ENCODE data around the gene GAGE12F. TPM values are rescaled to one million over a fixed set of nuclear protein-coding genes. Genes with fewer than 3 reads are reported as not detected.
"Not testable (repeated sequence)": the region's sequence is repeated elsewhere in the genome, so short reads cannot be mapped to it uniquely, and the experiment has no call there.

GAGE12F gene
- not detected in 2 replicates for total RNA-seq

- not testable (repeated sequence) for DNase-seq (ENCODE audit: low read depth in 2 of 2)
These were observed at the start of gene GAGE12F for GRCh38 chrX:49560542-49560941. Gene GAGE12F, plus strand, starts transcription at chrX:49560842. Its CDS starts 1,155 bp downstream, at chrX:49561997.

- not testable (repeated sequence) for DNase-seq (ENCODE audit: low read depth in 2 of 2)
These were observed 28.8 kb upstream of the GAGE12F start, which contains the start of gene GAGE12C for GRCh38 chrX:49531877-49532276. Gene GAGE12C, plus strand, starts transcription at chrX:49532177. Its CDS starts 1,155 bp downstream, at chrX:49533332.

GRCh38 chrX:49541433-49541832, 19.2 kb upstream of the GAGE12F start, which contains the start of gene GAGE12D:
Gene GAGE12D, plus strand, starts transcription at chrX:49541733. Its CDS starts 1,155 bp downstream, at chrX:49542888.
- DNase-seq (ENCODE audit: low read depth in 2 of 2): not testable (repeated sequence)

GRCh38 chrX:49550989-49551388, 9.7 kb upstream of the GAGE12F start, which contains the start of gene GAGE12E:
Gene GAGE12E, plus strand, starts transcription at chrX:49551289. Its CDS starts 1,155 bp downstream, at chrX:49552444.
- DNase-seq (ENCODE audit: low read depth in 2 of 2): not testable (repeated sequence)

- DNase-seq (ENCODE audit: low read depth in 2 of 2): not testable (repeated sequence)
These were observed 8.1 kb downstream of the GAGE12F start for GRCh38 chrX:49568728-49569127.

- DNase-seq (ENCODE audit: low read depth in 2 of 2): not testable (repeated sequence)
These were observed 8.5 kb downstream of the GAGE12F start for GRCh38 chrX:49569152-49569551.

GRCh38 chrX:49570100-49570499, 9.5 kb downstream of the GAGE12F start, which contains the start of gene GAGE12G:
Gene GAGE12G, plus strand, starts transcription at chrX:49570400. Its CDS starts 1,155 bp downstream, at chrX:49571555.
- not testable (repeated sequence) for DNase-seq (ENCODE audit: low read depth in 2 of 2)

GRCh38 chrX:49579649-49580048, 19.0 kb downstream of the GAGE12F start, which contains the start of gene GAGE12H:
Gene GAGE12H, plus strand, starts transcription at chrX:49579949. Its CDS starts 1,155 bp downstream, at chrX:49581104.
- DNase-seq (ENCODE audit: low read depth in 2 of 2): not testable (repeated sequence)

GRCh38 chrX:49589196-49589595, 28.6 kb downstream of the GAGE12F start, which contains the start of gene GAGE2A:
Gene GAGE2A, plus strand, starts transcription at chrX:49589496. Its CDS starts 1,155 bp downstream, at chrX:49590651.
- not testable (repeated sequence) for DNase-seq (ENCODE audit: low read depth in 2 of 2)

- DNase-seq (ENCODE audit: low read depth in 2 of 2): not testable (repeated sequence)
These were observed 29.3 kb downstream of the GAGE12F start for GRCh38 chrX:49589769-49590478.

- DNase-seq (ENCODE audit: low read depth in 2 of 2): not testable (repeated sequence)
These were observed 29.8 kb downstream of the GAGE12F start for GRCh38 chrX:49590488-49590887.

GRCh38 chrX:49598720-49599119, 38.1 kb downstream of the GAGE12F start, which contains the start of gene GAGE1:
Gene GAGE1, plus strand, starts transcription at chrX:49599020. Its CDS starts 1,155 bp downstream, at chrX:49600175.
- not testable (repeated sequence) for DNase-seq (ENCODE audit: low read depth in 2 of 2)

- DNase-seq (ENCODE audit: low read depth in 2 of 2): no peak
These were observed 50.2 kb downstream of the GAGE12F start for GRCh38 chrX:49610718-49611310.

Other genes with a start within 250 kb of the GAGE12F start
- not detected in 2 replicates for gene GAGE12J, start 238.8 kb upstream of the GAGE12F start, total RNA-seq
- gene GAGE13, start 229.3 kb upstream of the GAGE12F start, total RNA-seq: not detected in 2 replicates
- not detected in 2 replicates for gene GAGE12C, start 28.7 kb upstream of the GAGE12F start, total RNA-seq
- not detected in 2 replicates for gene GAGE12D, start 19.1 kb upstream of the GAGE12F start, total RNA-seq
- not detected in 2 replicates for gene GAGE12E, start 9.6 kb upstream of the GAGE12F start, total RNA-seq
- gene GAGE12G, start 9.6 kb downstream of the GAGE12F start, total RNA-seq: not detected in 2 replicates
- not detected in 2 replicates for gene GAGE12H, start 19.1 kb downstream of the GAGE12F start, total RNA-seq
- gene GAGE2A, start 28.7 kb downstream of the GAGE12F start, total RNA-seq: not detected in 2 replicates
- gene GAGE1, start 38.2 kb downstream of the GAGE12F start, total RNA-seq: not detected in 2 replicates
- not detected in 2 replicates for gene PAGE1, start 135.1 kb downstream of the GAGE12F start, total RNA-seq

All from lung microvascular endothelial cell (primary cell).